Caco-2 (cell line): ENCODE measurements around the gene LHPP. TPM values are rescaled to one million over a fixed set of nuclear protein-coding genes. Genes with fewer than 3 reads are reported as not detected.

ENCODE experiments used
- BruUV-seq: library from RNA; stranded (reverse); fragments of 400-500 nt; replicated peaks from 2 replicates; lab custom pipeline; 2021; lab: Mats Ljungman, UMichigan
- CTCF ChIA-PET: fragments of 300-600 bp; sonication (Branson Sonifier 250); formaldehyde crosslinking; loops from one replicate; lab custom pipeline; 2022; ENCODE audit warnings: antibody characterized with exemption; lab: Charles Lee
- POLR2A ChIA-PET: fragments of 300-600 bp; sonication (Branson Sonifier 250); formaldehyde crosslinking; loops from one replicate; lab custom pipeline; 2022; ENCODE audit warnings: antibody characterized with exemption; lab: Charles Lee
- DNase-seq, 2 experiments: peaks; one replicate each; pipeline versions ENCODE4 v3.0.0 to v3.0.0-alpha.2; 2020 to 2022
- H3K27me3 ChIP-seq: replicated peaks from 2 replicates; pipeline ENCODE4 v1.6.0; 2011; ENCODE audit warnings: low read length; ENCODE audit not compliant: control insufficient read depth, insufficient read depth
- H3K36me3 ChIP-seq: 2 replicates; pipeline ENCODE4 v1.5.1; 2011; ENCODE audit warnings: low read length; ENCODE audit not compliant: control insufficient read depth, insufficient read depth
- H3K4me1 ChIP-seq: fragments of 250-450 bp; sonication (Bioruptor Pico); 2 replicates; pipeline ENCODE4 v1.5.1; 2020; ENCODE audit warnings: mild to moderate bottlenecking
- H3K4me3 ChIP-seq: 2 replicates; pipeline ENCODE4 v1.5.1; 2011; ENCODE audit warnings: low read depth, mild to moderate bottlenecking, control low read depth, low read length
- H3K9me3 ChIP-seq: fragments of 250-450 bp; sonication (Bioruptor Pico); 2 replicates; pipeline ENCODE4 v1.5.1; 2020; ENCODE audit warnings: mild to moderate bottlenecking, moderate library complexity
- H3K27ac Mint-ChIP-seq: one replicate; pipeline ENCODE4 v1.8.0; 2022; ENCODE audit warnings: mixed read lengths; ENCODE audit not compliant: unreplicated experiment
- H3K27me3 Mint-ChIP-seq: one replicate; pipeline ENCODE4 v1.8.0; 2022; ENCODE audit warnings: mixed read lengths; ENCODE audit not compliant: insufficient read depth, unreplicated experiment
- H3K36me3 Mint-ChIP-seq: one replicate; pipeline ENCODE4 v1.8.0; 2022; ENCODE audit warnings: mild to moderate bottlenecking, mixed read lengths; ENCODE audit not compliant: insufficient read depth, unreplicated experiment
- H3K4me1 Mint-ChIP-seq: one replicate; pipeline ENCODE4 v1.8.0; 2022; ENCODE audit warnings: low read depth, mixed read lengths; ENCODE audit not compliant: unreplicated experiment
- H3K4me3 Mint-ChIP-seq: one replicate; pipeline ENCODE4 v1.8.0; 2022; ENCODE audit warnings: mild to moderate bottlenecking, moderate library complexity, mixed read lengths; ENCODE audit not compliant: unreplicated experiment
- H3K9me3 Mint-ChIP-seq: one replicate; pipeline ENCODE4 v1.8.0; 2022; ENCODE audit warnings: mixed read lengths; ENCODE audit not compliant: unreplicated experiment
- intact Hi-C: fragments of 100-400 bp; cut with micrococcal nuclease; formaldehyde crosslinking; loops from one replicate; pipeline ENCODE4 v1.10.0; 2022; ENCODE audit not compliant: unreplicated experiment
- total RNA-seq: library from RNA; stranded (reverse); gene quantifications from 2 replicates; pipeline ENCODE4 v1.2.3, GENCODE V29; 2022
- TF ChIP-seq, protein P1 (sequence below), 2 experiments: fragments of 200-600 bp in 1 of 2; IDR thresholded peaks; 1 replicate in 1 of 2; 2 replicates in 1 of 2; pipeline versions ENCODE4 v1.5.1 to v1.8.0; 2011 to 2022; ENCODE audit warnings: antibody characterized with exemption in 1 of 2, control low read depth in 1 of 2, inconsistent platforms in 1 of 2, low read depth in 1 of 2, low read length in 1 of 2, mild to moderate bottlenecking in 1 of 2, moderate library complexity in 1 of 2; ENCODE audit not compliant: insufficient read depth in 1 of 2, severe bottlenecking in 1 of 2, unreplicated experiment in 1 of 2

The LHPP gene
- total RNA-seq, 1 experiment from 2014 or later = 15.9 TPM

GRCh38 chr10:124517931-124518330 lies 56.3 kb downstream of the LHPP start:
- Histone ChIP-seq H3K36me3 (no peaks in the 10 kb centered on the region), H3K9me3 (no peaks in the 10 kb centered on the region), H3K27me3 (no peaks in the 10 kb centered on the region), H3K4me3 (no peak overlapping the region), H3K4me1 (no peaks in the 10 kb centered on the region)
- no peak for DNase-seq
- Mint-ChIP-seq H3K36me3 (no peaks in the 10 kb centered on the region), H3K9me3 (no peaks in the 10 kb centered on the region), H3K27ac (no peak overlapping the region), H3K27me3 (no peaks in the 10 kb centered on the region), H3K4me3 (no peak overlapping the region), H3K4me1 (no peaks in the 10 kb centered on the region)
- no TSS peak for BruUV-seq
- TF ChIP-seq, protein P1, sequence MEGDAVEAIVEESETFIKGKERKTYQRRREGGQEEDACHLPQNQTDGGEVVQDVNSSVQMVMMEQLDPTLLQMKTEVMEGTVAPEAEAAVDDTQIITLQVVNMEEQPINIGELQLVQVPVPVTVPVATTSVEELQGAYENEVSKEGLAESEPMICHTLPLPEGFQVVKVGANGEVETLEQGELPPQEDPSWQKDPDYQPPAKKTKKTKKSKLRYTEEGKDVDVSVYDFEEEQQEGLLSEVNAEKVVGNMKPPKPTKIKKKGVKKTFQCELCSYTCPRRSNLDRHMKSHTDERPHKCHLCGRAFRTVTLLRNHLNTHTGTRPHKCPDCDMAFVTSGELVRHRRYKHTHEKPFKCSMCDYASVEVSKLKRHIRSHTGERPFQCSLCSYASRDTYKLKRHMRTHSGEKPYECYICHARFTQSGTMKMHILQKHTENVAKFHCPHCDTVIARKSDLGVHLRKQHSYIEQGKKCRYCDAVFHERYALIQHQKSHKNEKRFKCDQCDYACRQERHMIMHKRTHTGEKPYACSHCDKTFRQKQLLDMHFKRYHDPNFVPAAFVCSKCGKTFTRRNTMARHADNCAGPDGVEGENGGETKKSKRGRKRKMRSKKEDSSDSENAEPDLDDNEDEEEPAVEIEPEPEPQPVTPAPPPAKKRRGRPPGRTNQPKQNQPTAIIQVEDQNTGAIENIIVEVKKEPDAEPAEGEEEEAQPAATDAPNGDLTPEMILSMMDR (IDR thresholded peaks at IDR 0.05; ENCODE audit: insufficient read depth in 1 of 2, low read depth in 1 of 2, low read length in 1 of 2, severe bottlenecking in 1 of 2, unreplicated experiment in 1 of 2) = no peak
- intact Hi-C loops = no loop called here
- ChIA-PET CTCF (no interaction called here), POLR2A (no interaction called here)

- intact Hi-C loops = no loop called here
- H3K9me3 Mint-ChIP-seq = no peaks in the 10 kb centered on the region
- BruUV-seq = no TSS peak
- no peak overlapping the region for H3K27ac Mint-ChIP-seq
- H3K9me3 ChIP-seq = no peaks in the 10 kb centered on the region
- DNase-seq = no peak
- H3K36me3 ChIP-seq = no peaks in the 10 kb centered on the region
- no peaks in the 10 kb centered on the region for H3K27me3 Mint-ChIP-seq
- no peaks in the 10 kb centered on the region for H3K36me3 Mint-ChIP-seq
- H3K4me1 Mint-ChIP-seq = no peaks in the 10 kb centered on the region
- no peak overlapping the region for H3K4me3 Mint-ChIP-seq
- no peaks in the 10 kb centered on the region for H3K27me3 ChIP-seq
- TF ChIP-seq, protein P1 (IDR thresholded peaks at IDR 0.05; ENCODE audit: insufficient read depth in 1 of 2, low read depth in 1 of 2, low read length in 1 of 2, severe bottlenecking in 1 of 2, unreplicated experiment in 1 of 2) = no peak
- ChIA-PET POLR2A (no interaction called here), CTCF (no interaction called here)
- H3K4me1 ChIP-seq = no peaks in the 10 kb centered on the region
- no peak overlapping the region for H3K4me3 ChIP-seq
Observed at GRCh38 chr10:124518366-124518765, 56.7 kb downstream of the LHPP start.

DNA sequence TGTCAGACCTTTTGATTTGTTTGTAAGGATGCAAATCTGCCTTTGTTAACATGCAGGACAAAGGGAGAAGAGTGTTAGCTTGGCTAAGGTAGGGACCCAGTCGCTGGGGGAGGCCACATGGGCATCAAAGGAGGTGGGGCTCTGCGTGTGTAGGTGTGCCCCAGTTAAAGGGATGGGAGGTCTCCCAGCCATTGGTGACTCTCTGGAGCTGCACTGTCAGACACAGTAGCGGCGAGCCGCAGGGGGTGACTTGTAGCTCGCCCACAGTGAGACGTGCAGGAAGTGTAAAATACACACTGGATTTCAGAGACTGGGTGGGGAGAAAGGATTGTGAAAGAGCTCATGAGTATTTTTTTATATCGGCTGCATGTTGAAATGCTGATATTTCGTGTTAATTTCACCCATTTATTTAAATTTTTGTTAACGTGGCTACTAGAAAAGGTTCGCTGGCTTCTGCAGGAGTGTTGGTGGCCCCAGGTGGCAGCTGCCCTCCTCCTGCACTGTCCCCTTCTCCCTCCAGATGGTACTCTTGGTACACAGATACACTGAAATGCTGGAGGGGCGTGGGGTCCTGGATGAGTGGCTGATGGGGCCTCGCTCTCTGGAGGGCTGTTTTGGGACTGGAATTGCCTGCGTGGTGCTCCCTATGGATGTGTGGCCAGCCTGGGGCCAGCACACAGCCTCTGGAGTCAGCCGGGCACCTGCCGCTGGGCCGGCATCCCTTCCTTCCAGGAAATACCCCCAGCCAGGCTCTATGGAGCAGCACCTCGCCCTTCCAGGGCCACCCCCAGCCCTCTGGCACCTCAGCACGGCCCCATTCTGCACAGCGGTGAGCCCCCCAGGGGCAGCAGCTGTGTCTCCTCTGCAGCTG lies 59.2 kb downstream of the LHPP start:
- ChIA-PET POLR2A (no interaction called here), CTCF (no interaction called here)
- no peak for DNase-seq
- Histone ChIP-seq H3K36me3 (no peaks in the 10 kb centered on the region), H3K9me3 (no peaks in the 10 kb centered on the region), H3K4me3 (no peak overlapping the region), H3K4me1 (no peaks in the 10 kb centered on the region), H3K27me3 (no peaks in the 10 kb centered on the region)
- no TSS peak for BruUV-seq
- H3K27me3 Mint-ChIP-seq = no peaks in the 10 kb centered on the region
- no peaks in the 10 kb centered on the region for H3K9me3 Mint-ChIP-seq
- no peak overlapping the region for H3K27ac Mint-ChIP-seq
- H3K4me1 Mint-ChIP-seq = no peaks in the 10 kb centered on the region
- H3K4me3 Mint-ChIP-seq = no peak overlapping the region
- H3K36me3 Mint-ChIP-seq = no peaks in the 10 kb centered on the region
- intact Hi-C loops = no loop called here
- TF ChIP-seq, protein P1 (IDR thresholded peaks at IDR 0.05; ENCODE audit: insufficient read depth in 1 of 2, low read depth in 1 of 2, low read length in 1 of 2, severe bottlenecking in 1 of 2, unreplicated experiment in 1 of 2) = no peak
